Measurements from ENCODE around the gene PCBD1.

- TF ChIP-seq POLR2A (IDR thresholded peaks at IDR 0.05) (no peak), CTCF (IDR thresholded peaks at IDR 0.05) (no peak)
These were observed 16.1 kb downstream of the PCBD1 start for GRCh38 chr10:70872291-70872690.
